A549 (cell line): ENCODE results near the gene CEMP1. TPM values are rescaled to one million over a fixed set of nuclear protein-coding genes. Genes with fewer than 3 reads are reported as not detected.
"Not testable (repeated sequence)": the region's sequence is repeated elsewhere in the genome, so short reads cannot be mapped to it uniquely, and the experiment has no call there.

Source experiments
- ATAC-seq, 2 experiments: fragments of 200-7000 bp in 1 of 2; fragments of >200 bp in 1 of 2; cut with Nextera tagmentation in 1 of 2; cut with Tn5 transposase in 1 of 2; 3 replicates each; pipeline versions ENCODE4 v1.8.0 to v1.9.1; 2018 to 2020; ENCODE audit warnings: mild to moderate bottlenecking in 1 of 2, moderate library complexity in 1 of 2
- CTCF ChIA-PET: fragments of 300-600 bp; sonication (Branson Sonifier 250); formaldehyde crosslinking; extraction: SDS; loops from one replicate; lab custom pipeline; 2021; ENCODE audit warnings: antibody characterized with exemption, inconsistent platforms; lab: Yijun Ruan, JAX
- POLR2A ChIA-PET: fragments of 350-600 bp; formaldehyde crosslinking; extraction: SDS; loops from one replicate; lab custom pipeline; 2021; ENCODE audit warnings: antibody characterized with exemption, inconsistent platforms; lab: Yijun Ruan, JAX
- DNase-seq, 2 experiments: peaks; one replicate each; pipeline versions ENCODE4 v3.0.0 to v3.0.0-alpha.2; 2011 to 2016; ENCODE audit warnings: low read depth in 1 of 2, low spot score in 1 of 2
- FAIRE-seq: peaks from 2 replicates; lab custom pipeline; 2011; peaks lifted over from hg19 to GRCh38; lab: Jason Lieb, UNC
- H3K27ac ChIP-seq, 2 experiments: fragments of >200 bp; sonication (Bioruptor Twin); formaldehyde crosslinking; 3 replicates each; pipeline ENCODE4 v1.5.1; 2016 to 2017
- H3K4me1 ChIP-seq: fragments of >200 bp; sonication (Bioruptor Twin); formaldehyde crosslinking; 3 replicates; pipeline ENCODE4 v1.6.1; 2016
- H3K4me2 ChIP-seq: fragments of >200 bp; sonication (Bioruptor Twin); formaldehyde crosslinking; 3 replicates; pipeline ENCODE4 v1.6.1; 2016
- H3K4me3 ChIP-seq: fragments of >200 bp; sonication (Bioruptor Twin); formaldehyde crosslinking; 3 replicates; pipeline ENCODE4 v1.5.1; 2016
- H3K9me3 ChIP-seq: fragments of >200 bp; sonication (Bioruptor Twin); formaldehyde crosslinking; 3 replicates; pipeline ENCODE4 v1.6.1; 2016
- BCL3 ChIP-seq: fragments of >200 bp; sonication (Bioruptor Twin); formaldehyde crosslinking; IDR thresholded peaks from 3 replicates; pipeline ENCODE4 v1.6.1; 2016
- BHLHE40 ChIP-seq: IDR thresholded peaks from 2 replicates; pipeline ENCODE4 v1.6.1; 2012; ENCODE audit warnings: low read depth, low read length, inconsistent platforms
- CBX8 ChIP-seq: fragments of 200-600 bp; sonication (generic); IDR thresholded peaks from 2 replicates; pipeline ENCODE4 v1.6.1; 2016
- CEBPB ChIP-seq, 2 experiments: fragments of >200 bp in 1 of 2; sonication (Bioruptor Twin) in 1 of 2; formaldehyde crosslinking in 1 of 2; IDR thresholded peaks; 2 replicates each; pipeline ENCODE4 v1.6.1; 2012 to 2016
- CHD2 ChIP-seq: fragments of 150-350 bp; IDR thresholded peaks from 2 replicates; pipeline ENCODE4 v1.6.1; 2014; ENCODE audit warnings: low read length; ENCODE audit not compliant: partially characterized antibody
- CTCF ChIP-seq: fragments of >200 bp; sonication (Bioruptor Twin); formaldehyde crosslinking; IDR thresholded peaks from 3 replicates; pipeline ENCODE4 v1.5.1; 2016
- E2F6 ChIP-seq: IDR thresholded peaks from 2 replicates; pipeline ENCODE4 v1.6.1; 2012; ENCODE audit warnings: low read depth, borderline replicate concordance
- EHMT2 ChIP-seq: fragments of 200-600 bp; sonication (generic); IDR thresholded peaks from 2 replicates; pipeline ENCODE4 v1.6.1; 2016; ENCODE audit warnings: antibody characterized with exemption, low read depth, mild to moderate bottlenecking, moderate library complexity
- ELK1 ChIP-seq: fragments of 150-350 bp; IDR thresholded peaks from 2 replicates; pipeline ENCODE4 v1.6.1; 2014; ENCODE audit warnings: low read depth, mild to moderate bottlenecking, low read length
- EP300 ChIP-seq, 2 experiments: fragments of >200 bp; sonication (Bioruptor Twin); formaldehyde crosslinking; IDR thresholded peaks; 2 replicates in 1 of 2; 3 replicates in 1 of 2; pipeline ENCODE4 v1.6.1; 2016 to 2017
- ESRRA ChIP-seq: fragments of 150-350 bp; IDR thresholded peaks from 2 replicates; pipeline ENCODE4 v1.6.1; 2014; ENCODE audit warnings: mild to moderate bottlenecking, low read length, borderline replicate concordance
- FOSL2 ChIP-seq, 2 experiments: fragments of 450-650 bp in 1 of 2; fragments of >200 bp in 1 of 2; sonication (Bioruptor Twin) in 1 of 2; formaldehyde crosslinking; IDR thresholded peaks; 2 replicates each; pipeline versions ENCODE4 v1.5.0 to v1.6.1; 2016 to 2020; ENCODE audit warnings: mild to moderate bottlenecking in 1 of 2, moderate library complexity in 1 of 2
- KDM5A ChIP-seq: fragments of 200-600 bp; sonication (generic); IDR thresholded peaks from 2 replicates; pipeline ENCODE4 v1.6.1; 2016; ENCODE audit warnings: antibody characterized with exemption, mild to moderate bottlenecking
- MAFK ChIP-seq: fragments of 450-650 bp; IDR thresholded peaks from 2 replicates; pipeline ENCODE4 v1.6.1; 2014; ENCODE audit not compliant: partially characterized antibody
- MAZ ChIP-seq: fragments of 150-350 bp; IDR thresholded peaks from 2 replicates; pipeline ENCODE4 v1.6.1; 2014; ENCODE audit warnings: antibody characterized with exemption, low read depth, low read length, borderline replicate concordance
- NFE2L2 ChIP-seq: fragments of 150-350 bp; conservative IDR thresholded peaks from 2 replicates; pipeline ENCODE4 v1.6.1; 2014; ENCODE audit warnings: low read length
- POLR2AphosphoS2 ChIP-seq: conservative IDR thresholded peaks from 2 replicates; pipeline ENCODE4 v1.6.1; 2012; ENCODE audit warnings: low read length, improper control_type of control experiment, inconsistent platforms
- SREBF2 ChIP-seq: fragments of 450-650 bp; IDR thresholded peaks from 2 replicates; pipeline ENCODE4 v1.6.1; 2014; ENCODE audit warnings: mild to moderate bottlenecking, moderate library complexity
- TP53 ChIP-seq: fragments of 250-450 bp; sonication (Bioruptor Pico); IDR thresholded peaks from 2 replicates; pipeline ENCODE4 v1.5.0; 2021; ENCODE audit warnings: mild to moderate bottlenecking, moderate library complexity
- ZFP36 ChIP-seq: fragments of 450-650 bp; IDR thresholded peaks from 2 replicates; pipeline ENCODE4 v1.6.1; 2014; ENCODE audit warnings: borderline replicate concordance; ENCODE audit not compliant: partially characterized antibody
- WGBS: methylation state at CpG from one replicate; pipeline ENCODE4 v1.1.6; 2017; ENCODE audit errors: missing lambda C conversion rate; 5-methylcytosine and 5-hydroxymethylcytosine counted together
- polyA minus RNA-seq: library from RNA; depleted of rRNA, polyadenylated mRNA; stranded (reverse); fragments of >200 nt; gene quantifications from 2 replicates; pipeline ENCODE4 v1.2.3, GENCODE V29; 2011; rRNA and poly(A)+ RNA removed
- polyA plus RNA-seq, 4 experiments: library from polyadenylated mRNA; depleted of rRNA in 3 of 4; stranded (reverse); fragments of >200 nt; fragmentation: RNase III in 1 of 4; extraction: RNeasy Plus Mini Kit Qiagen cat#74134 plus additional on column Dnase treatment in 1 of 4; gene quantifications; 2 replicates in 3 of 4; 3 replicates in 1 of 4; pipeline ENCODE4 v1.2.3, GENCODE V29; 2011 to 2017

Gene CEMP1
- not detected in 2 replicates for polyA plus RNA-seq (2011; rRNA removed)
- polyA plus RNA-seq (2012; cell fraction: cytosol; rRNA removed): not detected in 2 replicates
- polyA plus RNA-seq (2012; cell fraction: nucleus; rRNA removed): not detected in 2 replicates
- polyA plus RNA-seq (2017; fragmentation: RNase III; extraction: RNeasy Plus Mini Kit Qiagen cat#74134 plus additional on column Dnase treatment): not detected in 3 replicates
- polyA minus RNA-seq: not detected in 2 replicates

GRCh38 chr16:2531371-2531695, at the start of gene CEMP1:
CEMP1 (minus strand) TSS chr16:2531408; CDS start chr16:2531073, 335 bp downstream.
- Histone ChIP-seq H3K27ac (peak within 1 kb of the TSS; percentile 84 to 92), H3K4me3 (peak within 1 kb of the TSS; percentile 64), H3K4me2 (peak within 1 kb of the TSS; percentile 99), H3K4me1 (peaks cover 19% of the 10 kb centered on the region), H3K9me3 (no peaks in the 10 kb centered on the region)
- no peak for TF ChIP-seq SREBF2
- TF ChIP-seq ESRRA: no peak
- TF ChIP-seq MAFK: no peak
- TF ChIP-seq NFE2L2: no peak
- TF ChIP-seq ELK1: no peak
- no peak for TF ChIP-seq EHMT2
- no peak for TF ChIP-seq POLR2AphosphoS2
- TF ChIP-seq FOSL2 (IDR thresholded peaks at IDR 0.05): no peak
- TF ChIP-seq FOSL2 (CRISPR knock-in tag; IDR thresholded peaks at IDR 0.05): no peak
- TF ChIP-seq BCL3: no peak
- no peak for TF ChIP-seq ZFP36
- TF ChIP-seq BHLHE40: no peak
- no peak for TF ChIP-seq CTCF
- no peak for TF ChIP-seq CEBPB (IDR thresholded peaks at IDR 0.05)
- no peak for TF ChIP-seq EP300 (IDR thresholded peaks at IDR 0.05)
- TF ChIP-seq KDM5A: no peak
- no peak for TF ChIP-seq CBX8
- no peak for TF ChIP-seq TP53 (CRISPR knock-in tag)
- no peak for TF ChIP-seq MAZ
- TF ChIP-seq CHD2: no peak
- no peak for TF ChIP-seq E2F6
- ChIA-PET POLR2A (interaction anchor here (2.8 kb wide), 1 partner anchor 11 kb away, joined by 21 read pairs; the partner anchor contains the start of gene AMDHD2), CTCF (interaction anchor here (1.6 to 3.2 kb wide), 3 partner anchors 13 to 30 kb away, joined by 5 to 8 read pairs (median 6); no protein-coding TSS in a partner anchor)
- peak; percentile 9 to 12; a peak in 5 of 6 replicates for ATAC-seq
- 72% methylated on average over 8 of the region's 11 CpGs for WGBS
- DNase-seq: no peak
- FAIRE-seq: no peak

- ATAC-seq, H3K9me3 ChIP-seq, FAIRE-seq, H3K4me3 ChIP-seq, DNase-seq, POLR2A ChIA-PET, H3K27ac ChIP-seq, H3K4me1 ChIP-seq, CTCF ChIA-PET, H3K4me2 ChIP-seq: not testable (repeated sequence)
- WGBS: no CpG with 5 or more reads among the region's 21 CpGs
These were observed 49.6 kb upstream of the CEMP1 start for GRCh38 chr16:2580818-2581217.

- POLR2A ChIA-PET, H3K4me3 ChIP-seq, H3K4me1 ChIP-seq, H3K27ac ChIP-seq, H3K4me2 ChIP-seq, DNase-seq, H3K9me3 ChIP-seq, CTCF ChIA-PET: not testable (repeated sequence)
- FAIRE-seq (peak; percentile 18), ATAC-seq (peak; percentile 57 to 81; a peak in 4 of 6 replicates)
- 52% methylated on average over 4 of the region's 11 CpGs for WGBS
These were observed 48.9 kb upstream of the CEMP1 start for GRCh38 chr16:2580143-2580542.

GRCh38 chr16:2578905-2579304, 47.7 kb upstream of the CEMP1 start:
- not testable (repeated sequence) for FAIRE-seq

GRCh38 chr16:2577044-2577443, 45.8 kb upstream of the CEMP1 start:
- WGBS: 100% methylated on average over 1 of the region's 26 CpGs
- H3K27ac ChIP-seq, FAIRE-seq, H3K4me1 ChIP-seq, POLR2A ChIA-PET, DNase-seq, H3K9me3 ChIP-seq, CTCF ChIA-PET, ATAC-seq, H3K4me3 ChIP-seq, H3K4me2 ChIP-seq: not testable (repeated sequence)

More at GRCh38 chr16:2578905-2579304, 47.7 kb upstream of the CEMP1 start:
- H3K4me2 ChIP-seq, H3K27ac ChIP-seq, H3K4me1 ChIP-seq, ATAC-seq, H3K4me3 ChIP-seq, CTCF ChIA-PET, DNase-seq, H3K9me3 ChIP-seq, POLR2A ChIA-PET: not testable (repeated sequence)
- no CpG with 5 or more reads among the region's 12 CpGs for whole genome bisulfite sequencing
